C4-2B (cell line): ENCODE data around the gene TMEM86B.

ENCODE experiments used
- CTCF ChIP-seq: fragments of 450-650 bp; conservative IDR thresholded peaks from 2 replicates; pipeline ENCODE4 v1.5.1; 2017; ENCODE audit warnings: mild to moderate bottlenecking
- ZFX ChIP-seq: fragments of 450-650 bp; IDR thresholded peaks from 2 replicates; pipeline ENCODE4 v1.6.1; 2017

DNA sequence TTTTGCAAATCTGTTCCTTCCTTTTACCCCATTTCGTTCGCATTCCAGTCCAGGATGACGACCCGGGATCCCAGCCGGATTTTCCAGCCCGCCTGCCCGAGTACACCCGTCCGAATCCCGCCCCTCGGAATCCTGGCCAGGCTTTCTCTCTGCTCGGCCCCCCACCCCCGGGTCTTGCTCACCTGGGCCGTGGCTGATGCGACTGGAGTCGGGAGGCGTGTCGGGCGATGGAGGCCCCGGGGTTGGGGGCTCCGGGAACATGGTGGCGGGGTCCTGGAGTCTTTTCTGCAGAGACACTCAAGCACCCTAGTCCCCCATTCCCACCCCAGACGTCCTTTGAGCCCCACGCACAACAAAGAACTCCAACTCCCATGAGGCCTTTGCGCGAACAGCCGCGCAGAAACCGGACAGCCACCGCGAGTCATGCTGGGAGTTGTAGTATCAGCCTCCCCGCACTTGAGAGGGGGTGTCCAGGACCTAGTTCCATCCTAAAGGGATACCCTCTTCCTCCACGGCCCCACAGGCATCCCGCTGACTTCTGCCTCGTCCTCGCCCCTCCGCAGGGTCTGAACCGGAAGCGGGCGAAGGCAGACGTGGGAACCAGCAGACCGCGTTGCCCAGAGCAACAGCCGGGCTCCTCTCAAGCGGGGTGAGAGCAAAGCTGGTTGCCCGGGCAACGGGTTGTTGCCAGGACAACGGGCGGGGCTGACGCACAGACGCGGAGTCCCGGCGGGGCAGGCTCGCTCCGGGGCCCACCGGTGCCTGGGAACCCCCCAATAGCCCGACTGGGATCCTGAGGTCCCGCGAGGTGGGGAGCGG, 49.6 kb downstream of the TMEM86B start:
- TF ChIP-seq CTCF (no peak), ZFX (no peak)
